BE2C (cell line): Measurements from ENCODE around the gene CASZ1.

Source experiments
- DNase-seq: peaks from one replicate; pipeline ENCODE4 v3.0.0-alpha.2; 2020
- H3K27me3 ChIP-seq: fragments of 250-450 bp; sonication (Bioruptor Pico); 2 replicates; pipeline ENCODE4 v1.5.1; 2020; ENCODE audit warnings: mild to moderate bottlenecking
- H3K36me3 ChIP-seq: fragments of 250-450 bp; sonication (Bioruptor Pico); 2 replicates; pipeline ENCODE4 v1.5.1; 2020; ENCODE audit warnings: mild to moderate bottlenecking
- H3K4me1 ChIP-seq: fragments of 250-450 bp; sonication (Bioruptor Pico); 2 replicates; pipeline ENCODE4 v1.5.1; 2020
- H3K4me3 ChIP-seq: 2 replicates; pipeline ENCODE4 v1.5.1; 2011; ENCODE audit warnings: low read depth, low read length
- H3K9me3 ChIP-seq: fragments of 250-450 bp; sonication (Bioruptor Pico); 2 replicates; pipeline ENCODE4 v1.5.1; 2020
- TF ChIP-seq, protein P1 (sequence below): IDR thresholded peaks from 2 replicates; pipeline ENCODE4 v1.5.1; 2012; ENCODE audit warnings: mild to moderate bottlenecking, low read depth, low read length

CASZ1 gene

GRCh38 chr1:10714337-10715114 lies 81.9 kb downstream of the CASZ1 start:
- no peaks in the 10 kb centered on the region for H3K9me3 ChIP-seq
- no peak for DNase-seq
- TF ChIP-seq, protein P1, sequence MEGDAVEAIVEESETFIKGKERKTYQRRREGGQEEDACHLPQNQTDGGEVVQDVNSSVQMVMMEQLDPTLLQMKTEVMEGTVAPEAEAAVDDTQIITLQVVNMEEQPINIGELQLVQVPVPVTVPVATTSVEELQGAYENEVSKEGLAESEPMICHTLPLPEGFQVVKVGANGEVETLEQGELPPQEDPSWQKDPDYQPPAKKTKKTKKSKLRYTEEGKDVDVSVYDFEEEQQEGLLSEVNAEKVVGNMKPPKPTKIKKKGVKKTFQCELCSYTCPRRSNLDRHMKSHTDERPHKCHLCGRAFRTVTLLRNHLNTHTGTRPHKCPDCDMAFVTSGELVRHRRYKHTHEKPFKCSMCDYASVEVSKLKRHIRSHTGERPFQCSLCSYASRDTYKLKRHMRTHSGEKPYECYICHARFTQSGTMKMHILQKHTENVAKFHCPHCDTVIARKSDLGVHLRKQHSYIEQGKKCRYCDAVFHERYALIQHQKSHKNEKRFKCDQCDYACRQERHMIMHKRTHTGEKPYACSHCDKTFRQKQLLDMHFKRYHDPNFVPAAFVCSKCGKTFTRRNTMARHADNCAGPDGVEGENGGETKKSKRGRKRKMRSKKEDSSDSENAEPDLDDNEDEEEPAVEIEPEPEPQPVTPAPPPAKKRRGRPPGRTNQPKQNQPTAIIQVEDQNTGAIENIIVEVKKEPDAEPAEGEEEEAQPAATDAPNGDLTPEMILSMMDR: no peak
- H3K27me3 ChIP-seq: no peaks in the 10 kb centered on the region
- no peaks in the 10 kb centered on the region for H3K36me3 ChIP-seq
- H3K4me1 ChIP-seq: no peaks in the 10 kb centered on the region
- no peak overlapping the region for H3K4me3 ChIP-seq

- Histone ChIP-seq H3K4me3 (no peak overlapping the region), H3K4me1 (no peaks in the 10 kb centered on the region), H3K36me3 (no peaks in the 10 kb centered on the region), H3K27me3 (no peaks in the 10 kb centered on the region), H3K9me3 (no peaks in the 10 kb centered on the region)
- no peak for DNase-seq
- TF ChIP-seq, protein P1: no peak
Observed at GRCh38 chr1:10713614-10714013, 82.8 kb downstream of the CASZ1 start.

DNA sequence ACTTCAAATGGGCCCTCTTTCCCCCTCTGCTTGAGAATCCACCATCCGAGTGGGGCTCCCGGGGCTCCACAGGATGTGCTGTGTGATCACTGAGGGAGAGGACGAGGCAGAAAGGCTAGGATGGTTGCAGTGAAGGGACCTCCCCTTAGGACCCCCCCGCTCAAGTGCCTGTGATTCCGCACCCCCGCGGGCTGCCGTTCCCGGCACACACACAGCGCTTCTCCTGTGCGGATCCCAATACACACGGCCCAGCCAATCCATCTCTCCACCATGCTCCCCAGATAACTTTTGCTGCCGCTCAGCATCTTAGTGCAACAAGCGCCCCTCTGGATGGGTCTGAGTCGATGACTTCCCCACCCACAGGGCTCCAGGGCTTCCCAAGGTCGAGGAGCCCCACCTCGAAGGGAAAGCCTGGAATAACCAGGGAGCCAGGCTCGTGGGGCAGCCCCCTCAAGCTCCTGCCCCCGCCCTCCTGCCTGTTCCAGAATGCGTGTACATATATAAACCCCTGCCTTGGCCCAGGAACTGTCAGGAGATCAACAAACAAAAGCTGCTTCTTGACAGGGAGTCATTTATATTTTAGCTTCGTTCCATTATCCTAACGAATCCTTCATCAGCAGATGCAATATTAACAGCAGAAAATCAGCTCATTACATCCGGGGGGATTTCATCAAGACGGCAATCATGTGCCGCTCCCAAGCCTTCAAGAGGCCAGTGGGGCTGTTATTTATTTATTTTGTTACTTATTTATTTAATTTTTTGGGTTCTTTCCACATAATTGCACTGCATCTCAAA lies 83.7 kb downstream of the CASZ1 start:
- no peaks in the 10 kb centered on the region for H3K27me3 ChIP-seq
- TF ChIP-seq, protein P1: no peak
- no peak overlapping the region for H3K4me3 ChIP-seq
- no peaks in the 10 kb centered on the region for H3K36me3 ChIP-seq
- DNase-seq: no peak
- H3K4me1 ChIP-seq: no peaks in the 10 kb centered on the region
- no peaks in the 10 kb centered on the region for H3K9me3 ChIP-seq

DNA sequence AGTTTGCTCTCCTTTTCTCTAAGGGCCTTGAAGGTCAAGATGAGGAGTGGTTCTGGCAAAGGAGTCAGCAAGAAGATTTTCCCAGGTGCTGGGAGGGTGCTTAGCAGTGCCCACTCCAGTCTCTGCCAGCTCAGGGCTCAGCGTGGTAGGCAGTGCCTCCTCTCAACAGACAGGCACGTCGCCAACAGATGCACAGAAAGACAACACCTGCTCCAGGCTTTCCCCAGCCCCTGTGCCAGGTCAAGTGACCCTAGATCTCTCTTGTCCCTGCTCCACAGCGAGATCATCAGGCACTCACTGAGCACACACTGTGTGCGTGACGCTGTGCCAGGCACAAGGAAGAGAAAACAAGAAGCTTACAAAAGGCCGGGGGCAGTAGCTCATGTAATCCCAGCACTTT lies 86.0 kb downstream of the CASZ1 start:
- Histone ChIP-seq H3K36me3 (no peaks in the 10 kb centered on the region), H3K4me1 (no peaks in the 10 kb centered on the region), H3K27me3 (no peaks in the 10 kb centered on the region), H3K9me3 (no peaks in the 10 kb centered on the region), H3K4me3 (no peak overlapping the region)
- TF ChIP-seq, protein P1: no peak
- DNase-seq: no peak

DNA sequence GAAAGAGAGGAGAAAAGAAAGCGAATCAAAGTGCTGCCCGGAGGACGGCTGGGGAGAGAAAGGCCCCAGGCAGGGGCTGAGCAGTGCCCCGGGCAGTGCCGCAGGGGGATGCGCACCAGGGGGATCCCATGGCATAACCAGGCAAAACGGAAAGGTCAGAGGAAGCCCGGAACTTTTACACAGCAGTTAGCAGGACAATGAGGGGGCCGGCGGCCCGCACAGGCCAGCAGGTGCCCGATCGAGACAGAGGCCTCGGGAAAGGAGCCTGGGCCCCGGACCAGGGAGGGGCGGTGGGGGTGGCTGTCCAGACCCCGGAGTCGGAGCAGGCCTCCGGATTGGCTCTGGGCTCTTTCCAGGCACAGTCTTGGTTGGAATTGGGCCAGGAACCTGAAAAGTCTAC lies 86.8 kb downstream of the CASZ1 start:
- Histone ChIP-seq H3K4me1 (no peaks in the 10 kb centered on the region), H3K4me3 (no peak overlapping the region)

More for the DNA sequence above, 86.8 kb downstream of the CASZ1 start:
- no peak for DNase-seq
- H3K9me3 ChIP-seq: no peaks in the 10 kb centered on the region
- no peaks in the 10 kb centered on the region for H3K27me3 ChIP-seq
- TF ChIP-seq, protein P1: no peak
- H3K36me3 ChIP-seq: no peaks in the 10 kb centered on the region
